Daoy (cell line): Measurements from ENCODE around the gene PARVG. TPM values are rescaled to one million over a fixed set of nuclear protein-coding genes. Genes with fewer than 3 reads are reported as not detected.

ENCODE experiments used
- DNase-seq: peaks from one replicate; pipeline ENCODE4 v3.0.0-alpha.2; 2015; ENCODE audit warnings: low read depth
- total RNA-seq: library from RNA; depleted of rRNA; stranded (reverse); fragments of >200 nt; shearing (Covaris generic); gene quantifications from 2 replicates; pipeline ENCODE4 v1.2.3, GENCODE V29; 2014; rRNA removed

Gene PARVG, protein sequence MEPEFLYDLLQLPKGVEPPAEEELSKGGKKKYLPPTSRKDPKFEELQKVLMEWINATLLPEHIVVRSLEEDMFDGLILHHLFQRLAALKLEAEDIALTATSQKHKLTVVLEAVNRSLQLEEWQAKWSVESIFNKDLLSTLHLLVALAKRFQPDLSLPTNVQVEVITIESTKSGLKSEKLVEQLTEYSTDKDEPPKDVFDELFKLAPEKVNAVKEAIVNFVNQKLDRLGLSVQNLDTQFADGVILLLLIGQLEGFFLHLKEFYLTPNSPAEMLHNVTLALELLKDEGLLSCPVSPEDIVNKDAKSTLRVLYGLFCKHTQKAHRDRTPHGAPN
- total RNA-seq = 9.0 and 9.5 TPM in 2 replicates

- peak; percentile 45 for DNase-seq
These were observed at the start of gene PARVG for GRCh38 chr22:44180706-44181032. TSS of gene PARVG (plus strand) at chr22:44180925. CDS start at chr22:44183330, 2,405 bp downstream.

- DNase-seq = no peak
These were observed 49.3 kb upstream of the PARVG start for GRCh38 chr22:44131412-44131811.

- no peak for DNase-seq
These were observed 48.6 kb upstream of the PARVG start for GRCh38 chr22:44131989-44132685.

- DNase-seq = no peak
These were observed 48.0 kb upstream of the PARVG start for GRCh38 chr22:44132724-44133123.

DNA sequence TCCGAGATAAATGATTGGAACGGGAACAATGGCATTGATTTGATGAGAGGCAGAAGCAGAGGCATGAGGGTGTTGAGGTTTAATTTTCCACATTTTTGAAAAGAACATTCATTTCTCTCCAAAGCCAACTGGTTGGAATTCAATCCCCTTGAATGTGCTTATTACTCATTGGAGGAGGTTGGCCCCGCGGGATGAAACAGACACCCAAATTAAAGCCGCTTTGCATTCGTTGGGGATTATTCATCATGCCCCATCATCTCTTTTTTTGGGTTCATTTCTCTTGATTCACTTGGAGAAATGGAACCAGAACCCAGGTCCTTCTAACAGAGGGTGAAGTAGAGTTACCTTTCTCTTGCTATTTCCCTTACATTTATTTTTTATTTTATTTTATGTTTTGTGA, 47.6 kb upstream of the PARVG start:
- DNase-seq = peak; percentile 60

- peak; percentile 75 for DNase-seq
These were observed 46.7 kb upstream of the PARVG start for GRCh38 chr22:44133901-44134571.

GRCh38 chr22:44136112-44136511, 44.6 kb upstream of the PARVG start:
- no peak for DNase-seq

GRCh38 chr22:44136786-44137185, 43.9 kb upstream of the PARVG start:
- DNase-seq = no peak

DNA sequence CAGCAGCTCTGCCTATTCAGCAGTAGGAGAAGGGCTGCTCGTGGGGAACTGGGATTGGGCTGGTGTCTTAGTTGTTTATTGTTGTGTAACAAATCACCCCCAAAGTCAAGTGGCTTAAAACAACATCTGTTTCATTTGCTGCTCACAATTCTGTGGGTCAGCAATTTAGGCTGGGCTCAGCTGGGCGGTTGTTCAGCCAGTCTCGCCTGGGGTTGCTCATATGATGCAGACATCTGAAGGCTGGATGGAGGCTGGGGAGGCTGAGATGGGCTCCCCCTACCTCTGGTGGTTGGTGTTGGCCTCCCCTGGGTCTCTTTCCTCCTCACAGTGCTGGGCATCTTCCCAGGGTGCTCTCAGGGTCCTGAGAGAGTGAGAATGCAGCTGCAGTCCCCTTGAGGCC, 43.3 kb upstream of the PARVG start:
- no peak for DNase-seq

DNA sequence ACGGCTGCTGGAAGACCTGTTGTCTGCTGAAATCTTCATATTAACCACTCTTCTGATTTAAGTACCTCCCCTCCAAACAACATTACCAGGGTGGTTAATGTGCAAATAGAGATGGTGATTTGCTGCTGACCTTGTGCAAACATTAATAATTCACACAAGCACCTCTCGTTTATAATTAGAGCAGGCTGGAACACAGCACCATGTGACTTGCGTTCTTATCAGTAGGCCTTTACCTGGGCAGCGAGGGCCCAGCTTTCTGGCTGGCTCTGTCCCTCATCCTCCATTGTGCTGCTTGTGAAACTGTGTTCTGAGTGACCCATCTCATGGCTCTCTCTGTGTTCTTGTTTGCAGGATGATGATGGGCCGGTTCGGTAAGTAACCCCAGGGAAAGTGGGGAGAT, 41.0 kb upstream of the PARVG start:
- no peak for DNase-seq

GRCh38 chr22:44142421-44143104, 38.2 kb upstream of the PARVG start:
- no peak for DNase-seq

- DNase-seq = no peak
These were observed 37.6 kb upstream of the PARVG start for GRCh38 chr22:44143105-44143474.

GRCh38 chr22:44143579-44143978, 37.1 kb upstream of the PARVG start:
- DNase-seq = no peak

DNA sequence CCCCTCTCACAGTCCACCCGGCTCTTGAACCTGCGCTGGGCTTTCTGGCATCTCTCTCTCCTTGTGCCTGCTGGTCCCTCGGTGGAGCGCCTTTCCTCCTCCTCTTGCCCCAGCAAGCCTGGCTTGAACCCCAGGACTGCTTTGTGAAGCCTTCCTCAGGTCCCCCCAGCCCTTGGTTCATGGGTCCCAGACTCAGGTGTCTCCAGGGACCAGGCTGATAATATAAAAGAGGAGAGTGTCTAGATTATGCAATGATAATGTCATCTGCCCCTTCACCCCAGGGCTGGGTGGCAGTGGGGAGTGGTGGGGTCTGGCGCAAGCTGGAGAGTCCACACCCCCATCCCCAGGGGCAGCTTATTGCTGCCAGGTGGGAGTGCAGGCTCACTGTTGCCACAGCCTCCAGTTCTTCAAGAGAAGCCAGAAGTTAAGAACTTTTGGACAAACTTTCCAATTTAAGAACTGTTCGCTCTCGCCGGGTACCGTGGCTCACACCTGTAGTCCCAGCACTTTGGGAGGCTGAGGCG, 36.6 kb upstream of the PARVG start:
- no peak for DNase-seq

GRCh38 chr22:44145544-44145943, 35.2 kb upstream of the PARVG start:
- no peak for DNase-seq

GRCh38 chr22:44146088-44146861, 34.5 kb upstream of the PARVG start:
- no peak for DNase-seq

- DNase-seq = no peak
These were observed 33.6 kb upstream of the PARVG start for GRCh38 chr22:44147008-44147645.

DNA sequence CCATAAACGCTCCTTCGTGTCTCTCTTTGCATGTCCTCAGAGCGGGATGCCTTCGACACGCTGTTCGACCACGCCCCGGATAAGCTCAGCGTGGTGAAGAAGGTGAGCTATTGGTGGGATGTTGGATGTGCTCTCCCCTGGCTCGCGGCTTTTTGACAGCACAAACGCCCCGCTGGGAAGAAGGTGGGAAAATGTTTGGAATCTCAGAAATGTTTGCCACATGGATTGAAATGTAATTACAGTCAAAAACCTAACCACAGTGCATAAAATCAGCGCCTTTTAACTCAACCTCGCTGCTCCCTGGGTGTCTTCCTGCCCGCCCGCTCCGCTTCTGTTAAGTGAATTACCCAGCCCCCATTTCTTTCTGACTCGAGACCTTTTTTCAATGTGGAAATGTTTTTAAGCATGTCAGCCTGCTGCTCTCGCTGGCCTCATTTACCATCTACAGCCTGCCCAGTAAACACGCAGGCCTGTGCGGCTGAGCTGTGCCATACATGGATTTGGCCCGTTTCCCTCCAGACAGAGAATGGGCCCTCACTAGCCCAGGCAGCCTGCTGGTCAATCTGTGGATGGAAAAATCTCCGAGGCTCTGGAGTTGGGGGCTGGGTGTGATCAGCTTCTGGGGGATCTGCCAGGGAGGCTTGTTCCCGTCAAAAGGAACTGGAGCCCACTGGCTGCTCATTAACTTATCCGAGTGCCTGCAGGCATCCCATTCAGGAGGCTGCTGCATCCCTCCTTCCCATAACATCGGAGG, 32.7 kb upstream of the PARVG start:
- peak; percentile 22 for DNase-seq

DNA sequence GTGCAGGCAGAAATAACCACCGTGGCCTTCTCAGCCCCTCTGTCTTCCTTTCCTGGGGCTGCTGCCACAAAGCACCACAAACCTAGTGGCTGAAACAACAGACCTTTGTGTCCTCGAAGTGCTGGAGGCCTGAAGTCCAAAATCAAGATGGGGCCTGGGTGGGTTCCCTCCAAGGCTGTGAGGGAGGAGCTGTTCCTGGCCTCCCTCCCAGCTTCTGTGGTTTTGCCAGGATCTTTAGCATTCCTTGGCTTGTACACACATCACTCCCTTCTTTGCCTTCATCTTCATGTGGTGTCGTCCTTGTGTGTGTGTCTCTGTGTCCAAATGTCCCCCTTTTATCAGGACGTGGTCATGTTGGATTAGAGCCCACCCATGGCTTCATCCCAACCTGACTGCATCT, 29.0 kb upstream of the PARVG start:
- DNase-seq = peak; percentile 73

DNA sequence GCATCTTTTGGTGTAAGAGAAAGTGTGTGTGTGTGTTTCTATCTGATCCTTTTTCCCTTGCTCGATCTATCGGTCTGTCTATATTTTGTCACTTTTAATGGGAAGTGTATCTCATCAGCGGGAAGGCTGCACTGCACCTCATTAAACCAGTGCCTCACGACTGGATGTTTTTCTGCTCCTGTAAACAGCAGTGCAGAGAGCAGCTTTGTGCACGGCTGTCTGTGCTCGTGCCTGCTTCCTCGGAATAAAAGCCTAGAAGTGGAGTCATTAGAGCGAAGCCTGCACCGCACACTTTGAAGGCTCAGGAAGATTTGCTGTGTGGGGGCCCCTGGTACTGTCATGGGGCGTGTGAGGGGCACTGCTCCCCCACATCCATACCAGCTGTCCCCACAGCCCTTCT, 27.0 kb upstream of the PARVG start:
- DNase-seq = no peak
